Body of pancreas (tissue), 4 donors: ENCODE measurements around the gene LHB.
"Not testable (repeated sequence)": the region's sequence is repeated elsewhere in the genome, so short reads cannot be mapped to it uniquely, and the experiment has no call there.

Experiments
- CTCF ChIP-seq, 7 experiments: fragments of 450-650 bp in 4 of 7; fragments of 200-600 bp in 3 of 7; sonication (generic) in 3 of 7; IDR thresholded peaks; one replicate each; pipeline ENCODE4 v1.5.1; 2016 to 2019; ENCODE audit warnings: antibody characterized with exemption in 7 of 7
- POLR2A ChIP-seq, 3 donors: fragments of 450-650 bp; IDR thresholded peaks; one replicate each; pipeline ENCODE4 v1.6.1; 2016; ENCODE audit warnings: antibody characterized with exemption in 3 of 3, mild to moderate bottlenecking in 2 of 3

- not testable (repeated sequence) for TF ChIP-seq CTCF, POLR2A (IDR thresholded peaks at IDR 0.05)
Observed at GRCh38 chr19:49043548-49043947, 26.7 kb upstream of the LHB start, which contains the start of gene CGB5.
